Stimulated activated effector memory CD8-positive, alpha-beta T cell treated with anti-CD3 and anti-CD28 coated beads, Interleukin-12 subunit alpha, Interleukin-12 subunit beta, amount 100 ng/mL, for 72 hours (primary cell): ENCODE data around the gene UNC5B.

Experiments
- ATAC-seq: fragments of 150-1000 bp; cut with Tn5 transposase; 2 replicates; pipeline ENCODE4 v1.10.0; 2021
- DNase-seq, 2 donors: peaks; one replicate each; pipeline ENCODE4 v3.0.0; 2021 to 2022; ENCODE audit warnings: low spot score in 2 of 2
- H3K27ac Mint-ChIP-seq: one replicate; pipeline ENCODE4 v1.8.0; 2022; ENCODE audit warnings: mild to moderate bottlenecking, mixed read lengths
- H3K36me3 Mint-ChIP-seq: one replicate; pipeline ENCODE4 v1.8.0; 2022; ENCODE audit warnings: mild to moderate bottlenecking, mixed read lengths
- H3K4me1 Mint-ChIP-seq: one replicate; pipeline ENCODE4 v1.8.0; 2022; ENCODE audit warnings: mixed read lengths
- H3K4me3 Mint-ChIP-seq: one replicate; pipeline ENCODE4 v1.8.0; 2022; ENCODE audit warnings: mild to moderate bottlenecking, mixed read lengths
- H3K9me3 Mint-ChIP-seq: one replicate; pipeline ENCODE4 v1.8.0; 2022; ENCODE audit warnings: mixed read lengths

UNC5B gene

GRCh38 chr10:71249996-71250395 is 37.6 kb downstream of the UNC5B start:
- Mint-ChIP-seq H3K36me3 (no peaks in the 10 kb centered on the region), H3K9me3 (no peaks in the 10 kb centered on the region), H3K27ac (no peak overlapping the region), H3K4me3 (no peak overlapping the region), H3K4me1 (no peaks in the 10 kb centered on the region)
- ATAC-seq = no peak
- no peak for DNase-seq

- Mint-ChIP-seq H3K36me3 (no peaks in the 10 kb centered on the region), H3K9me3 (no peaks in the 10 kb centered on the region), H3K4me3 (no peak overlapping the region), H3K4me1 (no peaks in the 10 kb centered on the region), H3K27ac (no peak overlapping the region)
- DNase-seq (no peak), ATAC-seq (no peak)
Measured at GRCh38 chr10:71250405-71250804, 38.0 kb downstream of the UNC5B start.

- Mint-ChIP-seq H3K4me3 (no peak overlapping the region), H3K4me1 (no peaks in the 10 kb centered on the region), H3K36me3 (no peaks in the 10 kb centered on the region), H3K9me3 (no peaks in the 10 kb centered on the region), H3K27ac (no peak overlapping the region)
- ATAC-seq = no peak
- DNase-seq = no peak
Measured at GRCh38 chr10:71250842-71251241, 38.5 kb downstream of the UNC5B start.

- H3K4me3 Mint-ChIP-seq = no peak overlapping the region
- ATAC-seq (no peak), DNase-seq (no peak)
- no peaks in the 10 kb centered on the region for H3K36me3 Mint-ChIP-seq
- H3K4me1 Mint-ChIP-seq = no peaks in the 10 kb centered on the region
- no peaks in the 10 kb centered on the region for H3K9me3 Mint-ChIP-seq
- no peak overlapping the region for H3K27ac Mint-ChIP-seq
Measured at GRCh38 chr10:71251319-71251718, 38.9 kb downstream of the UNC5B start.

- H3K36me3 Mint-ChIP-seq = no peaks in the 10 kb centered on the region
- ATAC-seq (no peak), DNase-seq (no peak)
- no peak overlapping the region for H3K27ac Mint-ChIP-seq
- H3K4me1 Mint-ChIP-seq = no peaks in the 10 kb centered on the region
- no peaks in the 10 kb centered on the region for H3K9me3 Mint-ChIP-seq
- no peak overlapping the region for H3K4me3 Mint-ChIP-seq
Measured at GRCh38 chr10:71252220-71252619, 39.9 kb downstream of the UNC5B start.

GRCh38 chr10:71253981-71254818 is 41.8 kb downstream of the UNC5B start:
- Mint-ChIP-seq H3K4me3 (no peak overlapping the region), H3K36me3 (no peaks in the 10 kb centered on the region), H3K27ac (no peak overlapping the region), H3K4me1 (no peaks in the 10 kb centered on the region), H3K9me3 (no peaks in the 10 kb centered on the region)
- ATAC-seq = no peak
- DNase-seq = no peak

- Mint-ChIP-seq H3K9me3 (no peaks in the 10 kb centered on the region), H3K4me1 (no peaks in the 10 kb centered on the region), H3K36me3 (no peaks in the 10 kb centered on the region), H3K4me3 (no peak overlapping the region), H3K27ac (no peak overlapping the region)
- ATAC-seq = no peak
- DNase-seq = no peak
Measured at GRCh38 chr10:71254834-71255549, 42.6 kb downstream of the UNC5B start.

GRCh38 chr10:71255550-71255807 is 43.1 kb downstream of the UNC5B start:
- Mint-ChIP-seq H3K4me3 (no peak overlapping the region), H3K27ac (no peak overlapping the region), H3K36me3 (no peaks in the 10 kb centered on the region), H3K4me1 (no peaks in the 10 kb centered on the region), H3K9me3 (no peaks in the 10 kb centered on the region)
- DNase-seq (no peak), ATAC-seq (no peak)

- Mint-ChIP-seq H3K4me3 (no peak overlapping the region), H3K9me3 (no peaks in the 10 kb centered on the region), H3K36me3 (no peaks in the 10 kb centered on the region), H3K4me1 (no peaks in the 10 kb centered on the region), H3K27ac (no peak overlapping the region)
- DNase-seq (no peak), ATAC-seq (no peak)
Measured at GRCh38 chr10:71255808-71256660, 43.7 kb downstream of the UNC5B start.

- no peaks in the 10 kb centered on the region for H3K9me3 Mint-ChIP-seq
- no peaks in the 10 kb centered on the region for H3K4me1 Mint-ChIP-seq
- DNase-seq (no peak), ATAC-seq (no peak)
- no peaks in the 10 kb centered on the region for H3K36me3 Mint-ChIP-seq
- H3K4me3 Mint-ChIP-seq = no peak overlapping the region
- no peak overlapping the region for H3K27ac Mint-ChIP-seq
Measured at GRCh38 chr10:71256661-71257318, 44.4 kb downstream of the UNC5B start.

GRCh38 chr10:71257319-71257997 is 45.1 kb downstream of the UNC5B start:
- Mint-ChIP-seq H3K36me3 (no peaks in the 10 kb centered on the region), H3K9me3 (no peaks in the 10 kb centered on the region), H3K4me3 (no peak overlapping the region), H3K27ac (no peak overlapping the region), H3K4me1 (no peaks in the 10 kb centered on the region)
- no peak for DNase-seq
- ATAC-seq = no peak

- H3K36me3 Mint-ChIP-seq = no peaks in the 10 kb centered on the region
- H3K27ac Mint-ChIP-seq = no peak overlapping the region
- DNase-seq (no peak), ATAC-seq (no peak)
- no peaks in the 10 kb centered on the region for H3K9me3 Mint-ChIP-seq
- no peak overlapping the region for H3K4me3 Mint-ChIP-seq
- H3K4me1 Mint-ChIP-seq = no peaks in the 10 kb centered on the region
Measured at GRCh38 chr10:71258046-71258445, 45.7 kb downstream of the UNC5B start.

GRCh38 chr10:71258446-71259145 is 46.2 kb downstream of the UNC5B start:
- Mint-ChIP-seq H3K4me3 (no peak overlapping the region), H3K4me1 (no peaks in the 10 kb centered on the region), H3K36me3 (no peaks in the 10 kb centered on the region), H3K9me3 (no peaks in the 10 kb centered on the region), H3K27ac (no peak overlapping the region)
- DNase-seq = no peak
- no peak for ATAC-seq

- ATAC-seq (no peak), DNase-seq (no peak)
- no peaks in the 10 kb centered on the region for H3K36me3 Mint-ChIP-seq
- no peaks in the 10 kb centered on the region for H3K9me3 Mint-ChIP-seq
- no peaks in the 10 kb centered on the region for H3K4me1 Mint-ChIP-seq
- no peak overlapping the region for H3K4me3 Mint-ChIP-seq
- H3K27ac Mint-ChIP-seq = no peak overlapping the region
Measured at GRCh38 chr10:71259282-71259681, 46.9 kb downstream of the UNC5B start.
